Measurements from ENCODE around the gene BGLAP.

BGLAP gene

GRCh38 chr1:156196445-156196844, 45.5 kb upstream of the BGLAP start:
- TF ChIP-seq, protein P1, sequence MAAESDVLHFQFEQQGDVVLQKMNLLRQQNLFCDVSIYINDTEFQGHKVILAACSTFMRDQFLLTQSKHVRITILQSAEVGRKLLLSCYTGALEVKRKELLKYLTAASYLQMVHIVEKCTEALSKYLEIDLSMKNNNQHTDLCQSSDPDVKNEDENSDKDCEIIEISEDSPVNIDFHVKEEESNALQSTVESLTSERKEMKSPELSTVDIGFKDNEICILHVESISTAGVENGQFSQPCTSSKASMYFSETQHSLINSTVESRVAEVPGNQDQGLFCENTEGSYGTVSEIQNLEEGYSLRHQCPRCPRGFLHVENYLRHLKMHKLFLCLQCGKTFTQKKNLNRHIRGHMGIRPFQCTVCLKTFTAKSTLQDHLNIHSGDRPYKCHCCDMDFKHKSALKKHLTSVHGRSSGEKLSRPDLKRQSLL (tag by site-specific recombination; IDR thresholded peaks at IDR 0.05), result no peak
- TF ChIP-seq ZNF571 (tag by site-specific recombination; IDR thresholded peaks at IDR 0.05) (no peak), ZBTB21 (tag by site-specific recombination; IDR thresholded peaks at IDR 0.05) (no peak), SALL2 (tag by site-specific recombination; IDR thresholded peaks at IDR 0.05; ENCODE audit: borderline replicate concordance) (no peak), ZNF335 (tag by site-specific recombination; conservative IDR thresholded peaks at IDR 0.05) (no peak), ZBTB44 (tag by site-specific recombination; IDR thresholded peaks at IDR 0.05) (no peak), ZSCAN30 (tag by site-specific recombination; IDR thresholded peaks at IDR 0.05) (no peak), PRDM6 (tag by site-specific recombination; IDR thresholded peaks at IDR 0.05) (no peak), ZNF664 (tag by site-specific recombination; IDR thresholded peaks at IDR 0.05) (no peak), PRDM2 (tag by site-specific recombination; IDR thresholded peaks at IDR 0.05; ENCODE audit: borderline replicate concordance) (no peak), ZNF341 (tag by site-specific recombination; IDR thresholded peaks at IDR 0.05; ENCODE audit: low read depth) (no peak), ZNF677 (tag by site-specific recombination; IDR thresholded peaks at IDR 0.05) (no peak), ZNF561 (tag by site-specific recombination; IDR thresholded peaks at IDR 0.05; ENCODE audit: borderline replicate concordance) (no peak), ZBTB20 (tag by site-specific recombination; IDR thresholded peaks at IDR 0.05) (no peak)
- CTCF ChIA-PET, result interaction anchor here (1.0 to 1.4 kb wide), 2 partner anchors 17 to 105 kb away, joined by 3 to 4 read pairs; partner anchors contain the start of gene PMF1
- no peak overlapping the region for H3K27ac ChIP-seq (ENCODE audit: extremely low read depth, low read depth, low read length)
- POLR2A ChIA-PET, result interaction anchor here (0.6 to 2.1 kb wide), 2 partner anchors 16 to 105 kb away, joined by 4 to 7 read pairs; partner anchors contain the start of gene PMF1
- H3K4me1 ChIP-seq (ENCODE audit: control insufficient read depth, insufficient read depth, low read length), result peaks cover 3% of the 10 kb centered on the region; the same call in 1 of the 2 replicates
- no peak overlapping the region for H3K4me3 ChIP-seq (ENCODE audit: low read depth, low read length)
- peaks cover 0 to 51% of the 10 kb centered on the region in 2 experiments; a peak in 1 of 3 replicates for H3K36me3 ChIP-seq (ENCODE audit: control insufficient read depth in 2 of 2, insufficient read depth in 1 of 2, low read length in 2 of 2)
- H3K9me3 ChIP-seq (ENCODE audit: control insufficient read depth, insufficient read depth, low read depth, low read length), result no peaks in the 10 kb centered on the region

Measured in HEK293 (cell line).